Measurements from ENCODE around the gene H3-3A. TPM values are rescaled to one million over a fixed set of nuclear protein-coding genes. Genes with fewer than 3 reads are reported as not detected.

The H3-3A gene
- 100 to 1,000 TPM; 261 to 572 (median 348) TPM for total RNA-seq

- TF ChIP-seq, protein P1, sequence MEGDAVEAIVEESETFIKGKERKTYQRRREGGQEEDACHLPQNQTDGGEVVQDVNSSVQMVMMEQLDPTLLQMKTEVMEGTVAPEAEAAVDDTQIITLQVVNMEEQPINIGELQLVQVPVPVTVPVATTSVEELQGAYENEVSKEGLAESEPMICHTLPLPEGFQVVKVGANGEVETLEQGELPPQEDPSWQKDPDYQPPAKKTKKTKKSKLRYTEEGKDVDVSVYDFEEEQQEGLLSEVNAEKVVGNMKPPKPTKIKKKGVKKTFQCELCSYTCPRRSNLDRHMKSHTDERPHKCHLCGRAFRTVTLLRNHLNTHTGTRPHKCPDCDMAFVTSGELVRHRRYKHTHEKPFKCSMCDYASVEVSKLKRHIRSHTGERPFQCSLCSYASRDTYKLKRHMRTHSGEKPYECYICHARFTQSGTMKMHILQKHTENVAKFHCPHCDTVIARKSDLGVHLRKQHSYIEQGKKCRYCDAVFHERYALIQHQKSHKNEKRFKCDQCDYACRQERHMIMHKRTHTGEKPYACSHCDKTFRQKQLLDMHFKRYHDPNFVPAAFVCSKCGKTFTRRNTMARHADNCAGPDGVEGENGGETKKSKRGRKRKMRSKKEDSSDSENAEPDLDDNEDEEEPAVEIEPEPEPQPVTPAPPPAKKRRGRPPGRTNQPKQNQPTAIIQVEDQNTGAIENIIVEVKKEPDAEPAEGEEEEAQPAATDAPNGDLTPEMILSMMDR (IDR thresholded peaks at IDR 0.05) = peak in 2 of 4 experiments; percentile 32 to 33
- TF ChIP-seq POLR2A (IDR thresholded peaks at IDR 0.05) = peak; percentile 95 to 99
- Histone ChIP-seq H3K4me1 (peaks cover 4 to 11% of the 10 kb centered on the region in 2 donors), H3K27ac (peak within 1 kb of the TSS; percentile 98 to 99), H3K27me3 (no peaks in the 10 kb centered on the region), H3K36me3 (no peaks in the 10 kb centered on the region), H3K9me3 (no peaks in the 10 kb centered on the region), H3K4me3 (peak within 1 kb of the TSS; percentile 86 to 91)
- peak; percentile 99 for DNase-seq
- intact Hi-C loops (cut with DNase I; ENCODE audit: low total_unique reads) = loop anchor here (5.0 kb wide), 1 partner anchor 65 kb away; the partner anchor contains the start of gene SDE2
Measured at GRCh38 chr1:226062558-226063223, at the start of gene H3-3A. Gene H3-3A (plus strand): TSS chr1:226062716. CDS start chr1:226064352, 1,636 bp downstream.

GRCh38 chr1:226017070-226017469 is 45.4 kb upstream of the H3-3A start:
- intact Hi-C loops (cut with DNase I; ENCODE audit: low total_unique reads) = no loop called here
- TF ChIP-seq, protein P1 (IDR thresholded peaks at IDR 0.05) = no peak
- no peak for TF ChIP-seq POLR2A (IDR thresholded peaks at IDR 0.05)
- no peaks in the 10 kb centered on the region for H3K9me3 ChIP-seq
- H3K4me3 ChIP-seq = no peak overlapping the region
- no peaks in the 10 kb centered on the region for H3K36me3 ChIP-seq
- no peak overlapping the region for H3K27ac ChIP-seq
- no peak for DNase-seq
- no peaks in the 10 kb centered on the region for H3K4me1 ChIP-seq
- no peaks in the 10 kb centered on the region for H3K27me3 ChIP-seq

- H3K4me3 ChIP-seq = no peak overlapping the region
- no peaks in the 10 kb centered on the region for H3K4me1 ChIP-seq
- no peak for DNase-seq
- TF ChIP-seq, protein P1 (IDR thresholded peaks at IDR 0.05) = no peak
- no peak for TF ChIP-seq POLR2A (IDR thresholded peaks at IDR 0.05)
- no peak overlapping the region for H3K27ac ChIP-seq
- intact Hi-C loops (cut with DNase I; ENCODE audit: low total_unique reads) = no loop called here
- H3K27me3 ChIP-seq = no peaks in the 10 kb centered on the region
- H3K9me3 ChIP-seq = no peaks in the 10 kb centered on the region
- no peaks in the 10 kb centered on the region for H3K36me3 ChIP-seq
Measured at GRCh38 chr1:226019572-226019971, 42.9 kb upstream of the H3-3A start.

GRCh38 chr1:226021401-226021800 is 41.1 kb upstream of the H3-3A start:
- no peak overlapping the region for H3K4me3 ChIP-seq
- intact Hi-C loops (cut with DNase I; ENCODE audit: low total_unique reads) = no loop called here
- no peak for DNase-seq
- H3K36me3 ChIP-seq = no peaks in the 10 kb centered on the region
- no peaks in the 10 kb centered on the region for H3K27me3 ChIP-seq
- no peaks in the 10 kb centered on the region for H3K4me1 ChIP-seq
- no peak overlapping the region for H3K27ac ChIP-seq
- no peak for TF ChIP-seq POLR2A (IDR thresholded peaks at IDR 0.05)
- TF ChIP-seq, protein P1 (IDR thresholded peaks at IDR 0.05) = no peak
- H3K9me3 ChIP-seq = no peaks in the 10 kb centered on the region

GRCh38 chr1:226021801-226022200 is 40.7 kb upstream of the H3-3A start:
- Histone ChIP-seq H3K4me3 (no peak overlapping the region), H3K9me3 (no peaks in the 10 kb centered on the region), H3K27ac (no peak overlapping the region), H3K27me3 (no peaks in the 10 kb centered on the region), H3K4me1 (no peaks in the 10 kb centered on the region), H3K36me3 (no peaks in the 10 kb centered on the region)
- intact Hi-C loops (cut with DNase I; ENCODE audit: low total_unique reads) = no loop called here
- TF ChIP-seq, protein P1 (IDR thresholded peaks at IDR 0.05) = no peak
- no peak for TF ChIP-seq POLR2A (IDR thresholded peaks at IDR 0.05)
- no peak for DNase-seq

Data from uterus (tissue), 4 donors.